Type B pancreatic cell (in vitro differentiated cells): ENCODE measurements around the gene RABGAP1L. TPM values are rescaled to one million over a fixed set of nuclear protein-coding genes. Genes with fewer than 3 reads are reported as not detected.

Experiments used
- DNase-seq: peaks from one replicate; pipeline ENCODE4 v3.0.0; 2021; ENCODE audit warnings: mixed read lengths; ENCODE audit not compliant: unreplicated experiment; ENCODE audit errors: extremely low spot score
- H3K27ac Mint-ChIP-seq: 2 replicates; pipeline ENCODE4 v1.8.0; 2021; ENCODE audit warnings: mild to moderate bottlenecking, mixed read lengths
- H3K27me3 Mint-ChIP-seq: 2 replicates; pipeline ENCODE4 v1.8.0; 2021; ENCODE audit warnings: mixed read lengths
- H3K36me3 Mint-ChIP-seq: 2 replicates; pipeline ENCODE4 v1.8.0; 2021; ENCODE audit warnings: mixed read lengths
- H3K4me1 Mint-ChIP-seq: one replicate; pipeline ENCODE4 v1.8.0; 2021; ENCODE audit warnings: mixed read lengths; ENCODE audit not compliant: unreplicated experiment
- H3K4me3 Mint-ChIP-seq: 2 replicates; pipeline ENCODE4 v1.8.0; 2021; ENCODE audit warnings: mild to moderate bottlenecking, mixed read lengths
- H3K9me3 Mint-ChIP-seq: 2 replicates; pipeline ENCODE4 v1.8.0; 2021; ENCODE audit warnings: mixed read lengths
- total RNA-seq: library from RNA; stranded (reverse); gene quantifications from 2 replicates; pipeline ENCODE4 v1.2.1, GENCODE V29; 2021; ENCODE audit warnings: low replicate concordance
- TF ChIP-seq, protein P1 (sequence below): fragments of 200-600 bp; sonication (generic); conservative IDR thresholded peaks from 2 replicates; pipeline ENCODE4 v1.5.0; 2021; ENCODE audit warnings: antibody characterized with exemption, mild to moderate bottlenecking

The RABGAP1L gene
- total RNA-seq, 1 donor from 2014 or later: 35.6 TPM

- Mint-ChIP-seq H3K36me3 (no peaks in the 10 kb centered on the region), H3K27me3 (no peaks in the 10 kb centered on the region), H3K9me3 (no peaks in the 10 kb centered on the region), H3K27ac (no peak overlapping the region), H3K4me1 (peaks cover 4% of the 10 kb centered on the region), H3K4me3 (no peak overlapping the region)
- no peak for DNase-seq
- TF ChIP-seq, protein P1, sequence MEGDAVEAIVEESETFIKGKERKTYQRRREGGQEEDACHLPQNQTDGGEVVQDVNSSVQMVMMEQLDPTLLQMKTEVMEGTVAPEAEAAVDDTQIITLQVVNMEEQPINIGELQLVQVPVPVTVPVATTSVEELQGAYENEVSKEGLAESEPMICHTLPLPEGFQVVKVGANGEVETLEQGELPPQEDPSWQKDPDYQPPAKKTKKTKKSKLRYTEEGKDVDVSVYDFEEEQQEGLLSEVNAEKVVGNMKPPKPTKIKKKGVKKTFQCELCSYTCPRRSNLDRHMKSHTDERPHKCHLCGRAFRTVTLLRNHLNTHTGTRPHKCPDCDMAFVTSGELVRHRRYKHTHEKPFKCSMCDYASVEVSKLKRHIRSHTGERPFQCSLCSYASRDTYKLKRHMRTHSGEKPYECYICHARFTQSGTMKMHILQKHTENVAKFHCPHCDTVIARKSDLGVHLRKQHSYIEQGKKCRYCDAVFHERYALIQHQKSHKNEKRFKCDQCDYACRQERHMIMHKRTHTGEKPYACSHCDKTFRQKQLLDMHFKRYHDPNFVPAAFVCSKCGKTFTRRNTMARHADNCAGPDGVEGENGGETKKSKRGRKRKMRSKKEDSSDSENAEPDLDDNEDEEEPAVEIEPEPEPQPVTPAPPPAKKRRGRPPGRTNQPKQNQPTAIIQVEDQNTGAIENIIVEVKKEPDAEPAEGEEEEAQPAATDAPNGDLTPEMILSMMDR: no peak
Measured at GRCh38 chr1:174700314-174700713, 541.0 kb downstream of the RABGAP1L start.

GRCh38 chr1:174700775-174701174, 541.5 kb downstream of the RABGAP1L start:
- TF ChIP-seq, protein P1: no peak
- Mint-ChIP-seq H3K27me3 (no peaks in the 10 kb centered on the region), H3K36me3 (no peaks in the 10 kb centered on the region), H3K9me3 (no peaks in the 10 kb centered on the region), H3K4me3 (no peak overlapping the region), H3K4me1 (peaks cover 4% of the 10 kb centered on the region), H3K27ac (no peak overlapping the region)
- no peak for DNase-seq

- Mint-ChIP-seq H3K4me3 (no peak overlapping the region), H3K27me3 (no peaks in the 10 kb centered on the region), H3K36me3 (no peaks in the 10 kb centered on the region), H3K27ac (no peak overlapping the region), H3K9me3 (no peaks in the 10 kb centered on the region), H3K4me1 (peaks cover 4% of the 10 kb centered on the region)
- no peak for DNase-seq
- TF ChIP-seq, protein P1: no peak
Measured at GRCh38 chr1:174701565-174701964, 542.2 kb downstream of the RABGAP1L start.

DNA sequence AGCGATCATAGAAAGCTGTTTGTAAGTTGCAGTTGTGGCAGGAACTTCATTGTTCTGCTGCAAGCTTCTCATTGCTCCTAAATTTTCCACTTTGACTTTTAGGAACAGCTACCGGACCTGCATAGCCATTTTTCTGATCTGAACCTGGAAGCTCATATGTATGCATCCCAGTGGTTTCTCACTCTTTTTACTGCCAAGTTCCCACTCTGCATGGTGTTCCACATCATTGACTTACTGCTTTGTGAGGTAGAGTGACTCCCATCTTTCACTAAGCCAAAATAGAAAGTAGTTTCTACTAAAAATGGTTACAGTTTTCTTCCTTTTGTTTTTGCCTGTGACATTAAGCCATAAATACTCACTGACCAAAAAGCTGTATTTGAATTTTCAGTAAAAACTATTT, 542.7 kb downstream of the RABGAP1L start:
- Mint-ChIP-seq H3K27ac (no peak overlapping the region), H3K27me3 (no peaks in the 10 kb centered on the region), H3K9me3 (no peaks in the 10 kb centered on the region), H3K4me1 (peaks cover 4% of the 10 kb centered on the region), H3K4me3 (no peak overlapping the region), H3K36me3 (no peaks in the 10 kb centered on the region)
- TF ChIP-seq, protein P1: no peak
- DNase-seq: no peak

DNA sequence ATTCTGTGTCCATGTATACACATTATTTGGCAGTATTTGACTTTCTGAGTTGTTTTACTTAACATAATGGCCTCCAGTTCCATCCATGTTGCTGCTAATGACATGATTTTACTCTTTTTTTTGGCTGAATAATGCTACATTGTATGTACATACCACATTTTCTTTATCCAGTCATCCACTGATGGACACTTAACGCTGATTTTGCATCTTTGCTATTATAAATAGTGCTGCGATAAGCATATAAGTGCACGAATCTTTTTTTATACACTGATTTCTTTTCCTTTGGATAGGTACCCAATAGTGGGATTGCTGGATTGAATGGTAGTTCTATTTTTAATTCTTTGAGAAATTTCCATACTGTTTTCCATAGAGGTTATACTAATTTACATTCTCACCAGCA, 544.0 kb downstream of the RABGAP1L start:
- H3K27ac Mint-ChIP-seq: no peak overlapping the region
- no peaks in the 10 kb centered on the region for H3K27me3 Mint-ChIP-seq

More for the DNA sequence above, 544.0 kb downstream of the RABGAP1L start:
- no peak for DNase-seq
- TF ChIP-seq, protein P1: no peak
- Mint-ChIP-seq H3K4me1 (peaks cover 4% of the 10 kb centered on the region), H3K36me3 (no peaks in the 10 kb centered on the region), H3K9me3 (no peaks in the 10 kb centered on the region), H3K4me3 (no peak overlapping the region)
